ENCODE measurements around the gene ASAP2. TPM values are rescaled to one million over a fixed set of nuclear protein-coding genes. Genes with fewer than 3 reads are reported as not detected.

The ASAP2 gene
- total RNA-seq, 8 experiments from 2014 or later = 8.5 to 26.7 (median 19.1) TPM

- in situ Hi-C loops (cut with MboI; ENCODE audit: low pct_unique_long_range_greater_than_20kb in 2 of 9, low sequenced_read_pairs in 9 of 9, unreplicated experiment in 9 of 9) = no loop called here
- H3K27ac ChIP-seq = no peak overlapping the region
- no peak for ATAC-seq (replicated peaks in 6 of 8)
- H3K4me1 ChIP-seq (replicated peaks in 1 of 2) = peaks cover 11 to 20% of the 10 kb centered on the region in 2 donors
- WGBS, 10 experiments = 80 to 100% (median 97%) methylated on average over 2 to 10 of the region's 14 CpGs; no CpG with 5 or more reads in 1 of the 10 experiments
- no peak overlapping the region for H3K4me3 ChIP-seq
Measured at GRCh38 chr2:9308186-9308955, 101.8 kb downstream of the ASAP2 start.

GRCh38 chr2:9309147-9309546 lies 102.5 kb downstream of the ASAP2 start:
- in situ Hi-C loops (cut with MboI; ENCODE audit: low pct_unique_long_range_greater_than_20kb in 2 of 9, low sequenced_read_pairs in 9 of 9, unreplicated experiment in 9 of 9) = no loop called here
- H3K4me3 ChIP-seq = no peak overlapping the region
- no peak overlapping the region for H3K27ac ChIP-seq
- no peak for ATAC-seq (replicated peaks in 6 of 8)
- 94 to 100% (median 97%) methylated on average over 1 to 6 of the region's 9 CpGs; no CpG with 5 or more reads in 4 of the 10 experiments for WGBS, 10 experiments
- peaks cover 11 to 20% of the 10 kb centered on the region in 2 donors for H3K4me1 ChIP-seq (replicated peaks in 1 of 2)

- in situ Hi-C loops (cut with MboI; ENCODE audit: low pct_unique_long_range_greater_than_20kb in 2 of 9, low sequenced_read_pairs in 9 of 9, unreplicated experiment in 9 of 9) = no loop called here
- peak; percentile 77 to 89 (median 86) for ATAC-seq (replicated peaks in 6 of 8)
Measured at GRCh38 chr2:9310377-9310776, 103.8 kb downstream of the ASAP2 start.

GRCh38 chr2:9310798-9311197 lies 104.2 kb downstream of the ASAP2 start:
- WGBS, 10 experiments = 0 to 60% (median 0%) methylated on average over 1 of the region's 1 CpG; no CpG with 5 or more reads in 5 of the 10 experiments
- no peak overlapping the region for H3K27ac ChIP-seq
- H3K4me3 ChIP-seq = no peak overlapping the region
- ATAC-seq (replicated peaks in 6 of 8) = peak; percentile 57 to 72 (median 62)
- H3K4me1 ChIP-seq (replicated peaks in 1 of 2) = peaks cover 11 to 20% of the 10 kb centered on the region in 2 donors
- in situ Hi-C loops (cut with MboI; ENCODE audit: low pct_unique_long_range_greater_than_20kb in 2 of 9, low sequenced_read_pairs in 9 of 9, unreplicated experiment in 9 of 9) = no loop called here

More at GRCh38 chr2:9310377-9310776, 103.8 kb downstream of the ASAP2 start:
- WGBS, 10 experiments = 0% methylated on average over 1 of the region's 1 CpG; no CpG with 5 or more reads in 8 of the 10 experiments
- peaks cover 11 to 20% of the 10 kb centered on the region in 2 donors for H3K4me1 ChIP-seq (replicated peaks in 1 of 2)
- H3K27ac ChIP-seq = no peak overlapping the region
- no peak overlapping the region for H3K4me3 ChIP-seq

- peak in 7 of 8 experiments; percentile 11 to 81 (median 72) for ATAC-seq (replicated peaks in 6 of 8)
- in situ Hi-C loops (cut with MboI; ENCODE audit: low pct_unique_long_range_greater_than_20kb in 2 of 9, low sequenced_read_pairs in 9 of 9, unreplicated experiment in 9 of 9) = no loop called here
- Histone ChIP-seq H3K4me3 (no peak overlapping the region), H3K4me1 (replicated peaks in 1 of 2) (peaks cover 11 to 20% of the 10 kb centered on the region in 2 donors), H3K27ac (no peak overlapping the region)
- 0 to 90% (median 70%) methylated on average over 1 to 8 of the region's 12 CpGs; no CpG with 5 or more reads in 4 of the 10 experiments for WGBS, 10 experiments
Measured at GRCh38 chr2:9311488-9311887, 104.9 kb downstream of the ASAP2 start.

GRCh38 chr2:9312591-9312990 lies 106.0 kb downstream of the ASAP2 start:
- Histone ChIP-seq H3K4me3 (no peak overlapping the region), H3K27ac (no peak overlapping the region), H3K4me1 (replicated peaks in 1 of 2) (peaks cover 11 to 20% of the 10 kb centered on the region in 2 donors)
- 60 to 100% (median 88%) methylated on average over 2 of the region's 6 CpGs; no CpG with 5 or more reads in 5 of the 10 experiments for WGBS, 10 experiments
- in situ Hi-C loops (cut with MboI; ENCODE audit: low pct_unique_long_range_greater_than_20kb in 2 of 9, low sequenced_read_pairs in 9 of 9, unreplicated experiment in 9 of 9) = no loop called here
- no peak for ATAC-seq (replicated peaks in 6 of 8)

- no peak overlapping the region for H3K4me3 ChIP-seq
- in situ Hi-C loops (cut with MboI; ENCODE audit: low pct_unique_long_range_greater_than_20kb in 2 of 9, low sequenced_read_pairs in 9 of 9, unreplicated experiment in 9 of 9) = no loop called here
- WGBS, 10 experiments = 91 to 100% (median 96%) methylated on average over 2 to 8 of the region's 9 CpGs; no CpG with 5 or more reads in 2 of the 10 experiments
- H3K27ac ChIP-seq = no peak overlapping the region
- no peak for ATAC-seq (replicated peaks in 6 of 8)
- H3K4me1 ChIP-seq (replicated peaks in 1 of 2) = peaks cover 11 to 20% of the 10 kb centered on the region in 2 donors
Measured at GRCh38 chr2:9313443-9313842, 106.8 kb downstream of the ASAP2 start.

GRCh38 chr2:9315280-9315847 lies 108.8 kb downstream of the ASAP2 start:
- in situ Hi-C loops (cut with MboI; ENCODE audit: low pct_unique_long_range_greater_than_20kb in 2 of 9, low sequenced_read_pairs in 9 of 9, unreplicated experiment in 9 of 9) = no loop called here
- Histone ChIP-seq H3K4me3 (no peak overlapping the region), H3K27ac (no peak overlapping the region), H3K4me1 (replicated peaks in 1 of 2) (peaks cover 5 to 15% of the 10 kb centered on the region in 2 donors)
- no peak for ATAC-seq (replicated peaks in 6 of 8)
- WGBS, 10 experiments = 82 to 100% (median 96%) methylated on average over 1 to 10 of the region's 16 CpGs; no CpG with 5 or more reads in 1 of the 10 experiments

- no peaks in the 10 kb centered on the region for H3K4me1 ChIP-seq (replicated peaks in 1 of 2)
- ATAC-seq (replicated peaks in 6 of 8) = no peak
- H3K4me3 ChIP-seq = no peak overlapping the region
- 80 to 100% (median 90%) methylated on average over 1 to 6 of the region's 6 CpGs for WGBS, 10 experiments
- no peak overlapping the region for H3K27ac ChIP-seq
- in situ Hi-C loops (cut with MboI; ENCODE audit: low pct_unique_long_range_greater_than_20kb in 2 of 9, low sequenced_read_pairs in 9 of 9, unreplicated experiment in 9 of 9) = no loop called here
Measured at GRCh38 chr2:9317559-9317958, 110.9 kb downstream of the ASAP2 start.

GRCh38 chr2:9318461-9319337 lies 112.1 kb downstream of the ASAP2 start:
- no peak for ATAC-seq (replicated peaks in 6 of 8)
- no peaks in the 10 kb centered on the region for H3K4me1 ChIP-seq (replicated peaks in 1 of 2)
- WGBS, 10 experiments = 53 to 83% (median 67%) methylated on average over 2 to 14 of the region's 29 CpGs; no CpG with 5 or more reads in 2 of the 10 experiments
- H3K27ac ChIP-seq = no peak overlapping the region
- no peak overlapping the region for H3K4me3 ChIP-seq
- in situ Hi-C loops (cut with MboI; ENCODE audit: low pct_unique_long_range_greater_than_20kb in 2 of 9, low sequenced_read_pairs in 9 of 9, unreplicated experiment in 9 of 9) = no loop called here

- Histone ChIP-seq H3K4me3 (no peak overlapping the region), H3K4me1 (replicated peaks in 1 of 2) (no peaks in the 10 kb centered on the region), H3K27ac (no peak overlapping the region)
- in situ Hi-C loops (cut with MboI; ENCODE audit: low pct_unique_long_range_greater_than_20kb in 2 of 9, low sequenced_read_pairs in 9 of 9, unreplicated experiment in 9 of 9) = no loop called here
- ATAC-seq (replicated peaks in 6 of 8) = no peak
- 80 to 100% (median 98%) methylated on average over 1 to 7 of the region's 8 CpGs; no CpG with 5 or more reads in 7 of the 10 experiments for WGBS, 10 experiments
Measured at GRCh38 chr2:9319338-9319715, 112.7 kb downstream of the ASAP2 start.

- no peak overlapping the region for H3K4me3 ChIP-seq
- H3K27ac ChIP-seq = no peak overlapping the region
- in situ Hi-C loops (cut with MboI; ENCODE audit: low pct_unique_long_range_greater_than_20kb in 2 of 9, low sequenced_read_pairs in 9 of 9, unreplicated experiment in 9 of 9) = no loop called here
- peaks cover 0 to 7% of the 10 kb centered on the region in 2 donors for H3K4me1 ChIP-seq (replicated peaks in 1 of 2)
- no peak for ATAC-seq (replicated peaks in 6 of 8)
- 82 to 100% (median 91%) methylated on average over 1 to 7 of the region's 7 CpGs; no CpG with 5 or more reads in 2 of the 10 experiments for WGBS, 10 experiments
Measured at GRCh38 chr2:9322576-9322975, 116.0 kb downstream of the ASAP2 start.
